ENCODE data around the gene ABCD3.
"Not testable (repeated sequence)": the region's sequence is repeated elsewhere in the genome, so short reads cannot be mapped to it uniquely, and the experiment has no call there.

The ABCD3 gene

DNA sequence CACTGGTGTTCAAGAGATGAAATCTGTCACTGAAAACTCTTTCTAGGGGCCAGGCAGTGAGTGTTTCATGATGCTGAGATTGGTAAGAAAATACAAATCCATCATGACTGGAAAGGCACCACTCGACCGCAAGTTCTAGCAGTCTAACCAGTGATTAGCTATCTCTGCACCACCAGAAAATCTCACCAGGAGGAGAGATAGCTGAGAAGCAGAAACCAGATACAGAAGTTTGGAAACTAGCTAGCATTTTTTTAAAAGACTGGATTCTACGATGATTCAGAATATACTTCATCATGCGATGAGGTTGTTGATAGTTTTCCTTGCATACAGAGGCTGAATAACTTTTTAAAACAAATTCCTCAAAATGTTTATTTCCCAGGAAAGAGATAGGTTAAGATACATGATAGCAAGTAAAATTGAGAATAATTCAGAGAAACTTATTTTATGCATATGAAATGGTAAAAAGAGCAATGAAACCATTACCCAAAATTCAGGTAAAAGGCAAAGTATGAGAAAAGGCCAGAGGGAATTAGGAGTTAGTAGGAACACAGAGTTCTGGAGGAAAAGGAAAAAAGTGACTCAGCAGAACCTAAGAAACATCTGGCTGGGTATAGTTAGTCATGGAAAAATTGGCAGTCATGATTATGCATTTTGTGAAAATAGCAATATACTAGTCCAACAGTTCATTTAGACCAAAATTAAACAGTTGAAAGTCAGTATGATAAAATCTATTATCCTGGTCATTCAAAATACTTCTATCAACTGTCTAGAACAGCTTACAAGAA is 126.7 kb downstream of the ABCD3 start:
- DNase-seq (ENCODE audit: low read depth, low spot score), result no peak

DNA sequence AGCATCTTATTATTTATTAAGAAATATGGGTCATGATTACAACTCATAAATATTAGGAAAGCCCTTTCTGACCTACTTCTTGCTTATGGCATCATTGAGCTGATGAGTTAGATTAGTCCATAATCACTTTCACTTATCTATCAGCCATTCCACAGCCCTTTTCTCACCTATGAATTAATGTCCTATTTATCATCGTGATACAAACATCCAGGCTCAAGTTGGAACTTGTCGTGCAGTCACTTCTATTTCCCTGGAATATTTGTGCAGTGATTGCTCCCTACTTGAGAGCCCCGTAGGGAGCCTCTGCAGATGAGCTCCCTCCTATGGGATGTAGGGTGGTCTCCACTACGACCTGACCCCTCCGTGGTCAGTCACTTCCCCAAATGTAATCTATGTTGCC is 131.5 kb downstream of the ABCD3 start:
- no peak for DNase-seq (ENCODE audit: low read depth, low spot score)

DNA sequence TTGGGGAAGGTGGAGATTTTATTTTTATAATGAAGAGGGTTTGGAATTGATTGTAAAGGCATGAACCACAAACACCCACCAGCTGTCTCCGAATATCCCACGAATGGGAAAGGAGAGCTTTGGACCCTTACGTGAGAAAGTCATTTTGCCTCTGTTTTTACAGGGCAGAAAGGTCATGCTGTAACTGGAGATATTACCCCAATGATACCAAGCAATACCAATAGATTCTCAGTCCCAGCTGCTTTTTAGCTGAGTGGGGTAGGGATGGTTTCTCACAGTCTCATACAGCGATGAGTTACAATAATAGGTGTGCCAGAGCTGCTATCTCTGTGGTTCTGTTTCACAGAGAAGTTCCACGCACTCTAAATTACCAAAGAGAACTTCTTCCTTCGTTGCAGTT is 132.2 kb downstream of the ABCD3 start:
- no peak for DNase-seq (ENCODE audit: low read depth, low spot score)

DNA sequence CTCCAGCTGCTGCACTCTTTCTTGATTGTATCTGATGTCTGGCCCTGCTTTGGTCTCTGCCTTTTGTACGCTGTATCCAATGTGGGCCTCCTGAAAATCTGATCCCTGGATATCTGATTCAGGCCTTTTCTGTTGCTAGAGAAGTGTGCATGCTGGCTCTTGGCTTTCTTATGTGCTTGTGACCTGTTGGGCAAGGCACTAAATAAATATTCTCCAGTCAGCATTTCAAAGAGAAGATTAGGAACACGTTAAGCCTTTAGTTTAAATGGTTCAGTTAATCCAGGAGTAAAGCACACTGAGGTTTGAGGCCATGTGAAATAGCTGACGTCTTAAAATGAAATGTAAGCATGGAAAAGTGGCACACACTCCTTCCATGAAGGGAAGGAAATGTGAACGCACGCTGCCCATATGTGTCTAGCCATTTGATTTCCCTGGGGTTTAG is 132.6 kb downstream of the ABCD3 start:
- DNase-seq (ENCODE audit: low read depth, low spot score), result no peak

DNA sequence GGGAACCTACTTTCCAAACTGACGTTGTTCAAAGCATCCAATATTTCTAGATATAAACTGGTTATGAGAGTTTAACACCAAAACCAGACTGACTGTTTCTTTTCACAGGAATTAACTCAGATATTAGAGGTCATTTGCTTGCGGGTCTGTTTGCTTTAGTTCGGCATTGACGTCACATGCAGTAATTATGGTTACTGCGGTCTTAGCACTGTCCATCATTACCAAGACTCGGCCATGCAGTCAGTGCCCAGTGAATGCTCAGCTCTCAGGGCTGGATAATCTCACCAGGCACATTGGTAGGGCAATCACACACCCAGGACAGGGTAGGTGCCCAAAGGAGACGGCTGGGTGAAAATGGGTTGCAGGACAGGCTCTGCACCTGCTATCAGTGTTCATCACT is 133.3 kb downstream of the ABCD3 start:
- DNase-seq (ENCODE audit: low read depth, low spot score), result no peak

DNA sequence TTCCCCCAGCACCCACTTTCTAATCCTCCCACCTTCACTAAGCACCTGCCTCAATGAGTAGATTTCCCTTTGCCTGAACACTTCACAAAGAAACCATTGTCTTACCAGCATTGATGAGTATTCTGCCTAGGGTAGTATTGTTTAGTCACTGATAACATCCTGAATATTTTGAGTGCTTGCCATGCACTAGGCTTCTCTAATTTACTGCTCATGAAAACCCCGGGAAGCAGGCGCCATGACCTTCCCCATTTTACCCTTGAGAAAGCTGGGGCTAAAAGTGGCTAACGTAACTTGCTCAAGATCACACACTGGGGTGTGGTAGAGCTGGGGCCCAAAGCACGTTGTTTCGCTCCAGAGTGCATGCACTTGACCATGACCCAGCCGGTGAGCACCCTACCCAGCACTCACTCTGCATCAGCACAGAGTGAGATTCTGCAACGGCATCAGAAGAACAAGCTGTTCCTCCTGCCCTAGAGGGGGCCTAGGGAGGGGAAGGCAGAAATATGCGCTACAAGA is 133.9 kb downstream of the ABCD3 start:
- DNase-seq (ENCODE audit: low read depth, low spot score), result no peak

DNA sequence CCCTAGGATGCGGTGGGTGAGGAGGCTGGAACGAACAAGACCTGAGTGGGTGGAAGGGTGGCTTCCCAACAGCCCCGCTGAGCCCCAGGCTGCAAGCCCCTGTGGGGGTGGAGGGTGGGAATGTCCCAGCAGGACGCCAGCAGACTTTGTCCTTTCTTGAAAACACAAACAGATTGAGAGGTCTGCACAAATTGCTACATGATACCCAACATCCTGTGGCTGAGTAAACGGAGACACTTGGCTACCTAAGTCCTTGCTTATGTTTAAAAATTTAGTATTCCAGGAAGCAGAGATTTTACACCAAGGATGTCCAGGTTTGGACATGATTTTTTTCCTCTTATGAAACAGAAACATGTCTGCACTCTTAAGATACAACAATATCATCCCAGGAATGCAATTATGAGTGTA is 135.1 kb downstream of the ABCD3 start:
- DNase-seq (ENCODE audit: low read depth, low spot score), result no peak

DNA sequence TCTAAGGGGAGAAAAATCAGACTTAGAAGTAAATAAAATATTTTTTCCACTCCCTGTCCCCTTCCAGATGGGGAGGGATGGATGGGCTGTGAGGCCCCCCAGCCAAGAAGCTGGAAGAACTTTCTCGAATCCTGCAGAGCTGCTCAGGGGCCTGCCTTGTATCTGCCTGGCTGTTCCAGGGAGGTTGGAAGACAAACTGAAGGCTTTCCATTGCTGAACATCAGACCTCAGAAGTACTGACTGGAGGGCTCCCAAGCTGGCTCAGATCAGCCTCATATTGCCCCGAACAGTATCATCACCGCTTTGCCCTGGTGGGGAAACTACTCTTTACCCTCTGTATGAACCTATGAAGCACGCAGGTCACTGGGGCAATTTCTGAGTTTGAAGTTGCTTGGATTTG is 135.7 kb downstream of the ABCD3 start:
- no peak for DNase-seq (ENCODE audit: low read depth, low spot score)

DNA sequence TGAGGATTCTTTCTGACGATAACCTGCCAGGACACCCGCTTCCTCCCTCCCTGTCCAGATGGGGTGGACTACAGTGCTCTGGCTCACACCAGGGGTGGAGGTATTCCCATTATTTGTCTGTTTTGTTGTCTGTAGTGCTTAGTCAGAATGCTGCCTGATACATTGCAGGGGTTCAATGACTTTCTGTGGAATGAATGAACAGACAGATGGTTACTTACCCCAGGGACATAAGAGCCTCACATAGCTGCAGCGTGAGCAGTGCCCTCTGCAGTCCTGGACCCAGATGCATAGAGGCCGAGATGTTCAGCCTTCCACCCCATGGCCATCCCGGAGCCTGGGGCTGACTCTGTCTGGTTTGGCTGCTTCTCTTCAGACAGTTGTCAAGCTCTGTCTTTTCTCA is 136.4 kb downstream of the ABCD3 start:
- no peak for DNase-seq (ENCODE audit: low read depth, low spot score)

DNA sequence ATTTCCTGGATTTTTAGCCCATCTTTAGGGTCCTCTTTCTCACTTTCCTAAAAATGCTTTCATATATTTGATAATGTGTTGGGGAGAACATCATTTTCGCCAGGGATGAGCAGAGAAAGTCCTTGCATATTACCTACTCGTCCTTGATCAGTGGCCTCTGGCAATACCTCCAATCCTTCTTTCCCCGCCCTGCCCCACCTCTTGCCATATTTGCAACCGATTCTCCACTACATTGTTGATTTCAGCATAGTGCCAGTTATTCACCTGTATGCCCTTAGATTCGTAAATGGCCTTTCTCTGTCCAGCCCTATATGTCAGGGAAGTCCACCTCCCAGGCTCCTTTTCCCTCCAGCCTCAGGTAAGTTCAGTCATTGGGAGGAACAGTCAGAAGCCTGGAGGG is 136.9 kb downstream of the ABCD3 start:
- no peak for DNase-seq (ENCODE audit: low read depth, low spot score)

DNA sequence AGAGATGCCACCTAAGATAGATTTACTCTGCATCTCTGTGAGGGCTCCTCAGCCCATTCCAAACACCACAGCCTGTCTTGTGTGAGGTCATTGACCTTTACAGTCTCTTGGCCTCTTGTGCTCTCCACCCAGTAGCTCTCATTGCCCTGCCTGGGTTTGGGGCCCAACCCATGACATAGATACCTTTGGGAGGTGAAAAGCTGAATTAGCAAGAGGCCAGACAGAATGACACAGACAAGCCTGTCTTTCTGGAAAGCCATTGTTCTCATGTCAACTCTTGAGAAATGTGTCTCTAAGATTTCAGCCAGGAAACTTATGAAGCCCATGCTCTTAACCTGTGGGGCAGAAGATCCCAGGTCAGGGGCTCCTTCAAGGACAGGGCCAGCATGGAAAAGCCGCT is 141.7 kb downstream of the ABCD3 start:
- DNase-seq (ENCODE audit: low read depth, low spot score), result no peak

DNA sequence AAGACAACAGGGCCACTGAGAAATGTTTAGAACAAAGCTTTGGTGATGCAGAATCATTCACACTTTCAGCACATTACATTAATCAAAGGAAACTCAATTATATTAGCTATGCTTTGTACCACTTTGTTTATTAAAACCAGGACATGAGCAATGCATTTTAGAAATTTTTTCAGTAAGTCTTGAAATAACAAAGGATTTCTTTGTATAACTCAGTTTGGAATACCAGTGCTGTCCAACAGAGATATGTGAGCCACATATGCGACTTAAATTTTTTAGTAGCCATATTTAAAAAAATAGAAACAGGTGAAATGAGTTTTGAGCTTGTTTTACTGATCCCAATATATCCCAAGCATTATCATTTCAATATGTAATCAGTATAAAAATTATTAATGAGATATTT is 142.1 kb downstream of the ABCD3 start:
- no peak for DNase-seq (ENCODE audit: low read depth, low spot score)

DNA sequence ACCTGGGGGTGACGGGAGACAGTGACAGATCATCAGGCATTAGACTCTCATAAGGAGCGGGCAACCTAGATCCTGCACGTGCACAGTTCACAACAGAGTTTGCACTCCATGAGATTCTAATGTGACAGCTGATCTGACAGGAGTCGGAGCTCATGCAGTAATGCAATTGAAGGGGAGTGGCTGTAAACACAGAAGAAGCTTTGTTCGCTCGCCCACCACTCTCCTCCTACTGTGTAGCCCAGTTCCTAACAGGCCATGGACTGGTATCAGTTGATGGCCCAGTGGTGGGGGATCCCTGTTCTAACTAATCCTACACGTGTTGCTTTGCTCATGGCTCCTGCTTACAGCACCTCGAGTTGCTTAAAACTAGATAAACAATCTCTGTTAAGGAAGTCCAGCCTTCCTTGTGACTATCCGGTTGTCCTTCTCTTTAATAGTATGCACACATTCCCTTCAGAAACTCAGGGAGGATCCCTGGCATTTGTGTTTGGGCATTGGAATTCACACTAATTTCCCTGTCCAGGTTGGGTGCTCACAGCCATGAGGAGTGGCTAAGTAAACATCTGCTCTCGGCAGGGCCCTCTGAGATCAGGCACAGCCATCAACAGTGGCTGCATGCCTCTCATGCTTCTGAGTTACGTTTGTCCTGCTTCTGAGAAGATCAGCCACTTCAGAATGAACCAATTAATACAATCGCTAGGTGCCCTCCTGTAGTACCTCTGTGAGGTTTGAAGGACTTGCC is 144.5 kb downstream of the ABCD3 start:
- no peak for DNase-seq (ENCODE audit: low read depth, low spot score)

DNA sequence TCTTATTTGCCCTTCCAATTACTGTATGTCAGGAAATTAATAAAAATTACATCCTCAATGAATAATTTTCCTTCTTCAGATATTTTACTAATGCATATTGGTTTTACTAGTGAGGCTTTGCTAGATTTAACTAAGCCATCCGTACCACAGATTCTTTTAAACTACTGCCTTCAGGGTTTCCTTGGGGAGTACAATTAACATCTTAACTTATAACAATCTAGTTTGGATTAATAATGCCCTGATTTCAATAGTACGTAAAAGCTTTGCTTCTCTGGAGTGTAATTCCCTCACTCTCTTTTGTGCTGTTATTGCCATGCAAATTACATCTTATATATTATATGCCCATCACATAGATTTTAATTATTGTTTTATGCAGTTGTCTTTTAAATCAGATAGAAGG is 147.7 kb downstream of the ABCD3 start:
- no peak for DNase-seq (ENCODE audit: low read depth, low spot score)

DNA sequence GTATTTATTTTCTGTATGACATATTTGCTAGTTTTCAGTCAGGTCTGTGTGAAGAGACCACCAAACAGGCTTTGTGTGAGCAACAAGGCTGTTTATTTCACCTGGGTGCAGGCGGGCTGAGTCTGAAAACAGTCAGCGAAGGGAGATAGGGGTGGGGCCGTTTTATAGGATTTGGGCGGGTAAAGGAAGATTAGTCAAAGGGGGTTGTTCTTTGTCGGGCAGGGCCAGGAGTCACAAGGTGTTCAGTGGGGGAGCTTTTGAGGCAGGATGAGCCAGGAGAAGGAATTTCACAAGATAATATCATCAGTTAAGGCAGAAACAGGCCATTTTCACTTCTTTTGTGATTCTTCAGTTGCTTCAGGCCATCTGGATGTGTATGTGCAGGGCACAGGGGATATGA is 148.2 kb downstream of the ABCD3 start:
- not testable (repeated sequence) for DNase-seq (ENCODE audit: low read depth, low spot score)

DNA sequence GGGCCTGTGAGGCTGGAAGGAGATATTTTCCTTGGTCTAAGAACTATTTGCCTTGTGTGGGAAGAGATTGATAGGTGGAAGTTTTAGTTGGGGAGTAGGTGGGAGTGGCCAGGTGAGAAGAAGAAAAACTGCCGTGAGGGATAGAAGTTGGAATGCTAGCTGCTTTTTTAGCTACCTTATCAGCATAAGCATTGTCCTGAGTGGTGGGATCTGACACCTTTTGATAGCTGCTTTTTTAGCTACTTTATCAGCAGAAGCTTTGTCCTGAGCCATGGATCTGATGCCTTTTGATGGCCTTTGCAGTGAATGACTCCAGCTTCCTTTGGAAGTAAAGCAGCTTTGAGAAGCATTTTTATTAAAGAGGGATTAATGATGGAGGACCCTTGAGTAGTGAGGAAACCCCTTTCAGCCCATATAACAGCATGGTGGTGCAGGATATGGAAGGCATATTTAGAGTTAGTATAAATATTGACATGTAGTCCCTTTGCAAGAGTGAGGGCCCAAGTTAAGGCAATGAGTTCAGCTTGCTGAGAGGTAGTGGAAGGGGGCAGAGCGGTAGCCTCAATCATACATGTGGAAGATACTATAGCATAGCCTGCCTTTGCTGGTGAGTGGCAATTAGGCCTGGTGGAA is 149.9 kb downstream of the ABCD3 start:
- DNase-seq (ENCODE audit: low read depth, low spot score), result not testable (repeated sequence)

Measured in activated naive CD8-positive, alpha-beta T cell treated with anti-CD3 and anti-CD28 coated beads, Interleukin-2, amount 50 U/mL, for 16 hours (primary cell).